Panc1 (cell line): ENCODE data around the gene FCHSD2. TPM values are rescaled to one million over a fixed set of nuclear protein-coding genes. Genes with fewer than 3 reads are reported as not detected.

Experiments
- ATAC-seq: fragments of 200-7000 bp; cut with Tn5 transposase; 2 replicates; pipeline ENCODE4 v1.9.1; 2020; ENCODE audit warnings: mild to moderate bottlenecking, moderate library complexity
- BruUV-seq: library from RNA; stranded (reverse); fragments of 400-500 nt; replicated peaks from 2 replicates; lab custom pipeline; 2021; lab: Mats Ljungman, UMichigan
- CTCF ChIA-PET: fragments of 300-600 bp; sonication (Branson Sonifier 250); formaldehyde crosslinking; loops from one replicate; lab custom pipeline; 2022; ENCODE audit warnings: antibody characterized with exemption; lab: Charles Lee
- POLR2A ChIA-PET: fragments of 300-600 bp; sonication (Branson Sonifier 250); formaldehyde crosslinking; loops from one replicate; lab custom pipeline; 2022; ENCODE audit warnings: antibody characterized with exemption; lab: Charles Lee
- DNase-seq: peaks from one replicate; pipeline ENCODE4 v3.0.0-alpha.2; 2010; ENCODE audit warnings: low read depth, low spot score
- H3K27ac ChIP-seq: 2 replicates; pipeline ENCODE4 v1.5.1; 2011; ENCODE audit warnings: mild to moderate bottlenecking, low read length, inconsistent platforms
- H3K27me3 ChIP-seq: fragments of 200-500 bp; sonication (Bioruptor generic); 2 replicates; pipeline ENCODE4 v1.6.0; 2014; ENCODE audit warnings: low read length, inconsistent platforms; ENCODE audit not compliant: control insufficient read depth, insufficient read depth
- H3K36me3 ChIP-seq: fragments of 200-500 bp; sonication (Bioruptor generic); 2 replicates; pipeline ENCODE4 v1.5.1; 2014; ENCODE audit warnings: inconsistent platforms, mild to moderate bottlenecking, low read length, moderate library complexity; ENCODE audit not compliant: control insufficient read depth, insufficient read depth
- H3K4me1 ChIP-seq: 2 replicates; pipeline ENCODE4 v1.5.1; 2011; ENCODE audit warnings: inconsistent platforms, mild to moderate bottlenecking, low read length, moderate library complexity; ENCODE audit not compliant: control insufficient read depth, insufficient read depth
- H3K4me3 ChIP-seq, 2 experiments: 2 replicates each; pipeline ENCODE4 v1.5.1; 2011 to 2012; ENCODE audit warnings: low read depth in 2 of 2, low read length in 2 of 2, mild to moderate bottlenecking in 2 of 2, inconsistent platforms in 1 of 2, moderate library complexity in 1 of 2
- H3K9me3 ChIP-seq: fragments of 200-500 bp; sonication (Bioruptor generic); 2 replicates; pipeline ENCODE4 v1.5.1; 2014; ENCODE audit warnings: low read depth, mild to moderate bottlenecking, inconsistent platforms, low read length, moderate library complexity; ENCODE audit not compliant: control insufficient read depth, insufficient read depth
- CTCF ChIP-seq: fragments of 450-650 bp; IDR thresholded peaks from 2 replicates; pipeline ENCODE4 v1.5.1; 2017; ENCODE audit warnings: mild to moderate bottlenecking
- POLR2AphosphoS5 ChIP-seq: IDR thresholded peaks from 2 replicates; pipeline ENCODE4 v1.6.1; 2012; ENCODE audit warnings: mild to moderate bottlenecking, low read depth, low read length, moderate library complexity
- SIN3A ChIP-seq: IDR thresholded peaks from 2 replicates; pipeline ENCODE4 v1.6.1; 2012; ENCODE audit warnings: low read depth, mild to moderate bottlenecking, low read length, moderate library complexity, borderline replicate concordance; ENCODE audit not compliant: insufficient read depth
- TCF7L2 ChIP-seq: IDR thresholded peaks from 2 replicates; pipeline ENCODE4 v1.6.1; 2011; ENCODE audit warnings: mild to moderate bottlenecking, low read depth, low read length, inconsistent platforms
- in situ Hi-C: cut with HindIII; loops from 2 replicates; pipeline ENCODE4 v1.10.0; 2016; ENCODE audit warnings: low sequenced_read_pairs, low pct_unique_long_range_greater_than_20kb
- intact Hi-C: fragments of 100-400 bp; cut with micrococcal nuclease; formaldehyde crosslinking; loops from one replicate; pipeline ENCODE4 v1.10.0; 2022; ENCODE audit not compliant: unreplicated experiment
- total RNA-seq: library from RNA; stranded (reverse); gene quantifications from one replicate; pipeline ENCODE4 v1.2.1, GENCODE V29; 2021; ENCODE audit not compliant: unreplicated experiment
- TF ChIP-seq, protein P1 (sequence below), 2 experiments: IDR thresholded peaks; 2 replicates each; pipeline ENCODE4 v1.6.1; 2011 to 2012; ENCODE audit warnings: low read depth in 2 of 2, control low read depth in 1 of 2, low read length in 1 of 2, mild to moderate bottlenecking in 1 of 2, moderate library complexity in 1 of 2; ENCODE audit not compliant: insufficient read depth in 1 of 2

FCHSD2 gene
- total RNA-seq, 1 experiment from 2014 or later, result 31.8 TPM

- ATAC-seq (no peak), DNase-seq (no peak)
- Histone ChIP-seq H3K27me3 (no peaks in the 10 kb centered on the region), H3K9me3 (no peaks in the 10 kb centered on the region), H3K36me3 (no peaks in the 10 kb centered on the region), H3K27ac (no peak overlapping the region), H3K4me3 (no peak overlapping the region), H3K4me1 (no peaks in the 10 kb centered on the region)
- intact Hi-C loops (no loop called here), in situ Hi-C loops (no loop called here)
- ChIA-PET POLR2A (no interaction called here), CTCF (interaction anchor here (0.6 kb wide), 2 partner anchors 19 to 287 kb away, joined by 3 to 8 read pairs; no protein-coding TSS in a partner anchor)
- TF ChIP-seq, protein P1, sequence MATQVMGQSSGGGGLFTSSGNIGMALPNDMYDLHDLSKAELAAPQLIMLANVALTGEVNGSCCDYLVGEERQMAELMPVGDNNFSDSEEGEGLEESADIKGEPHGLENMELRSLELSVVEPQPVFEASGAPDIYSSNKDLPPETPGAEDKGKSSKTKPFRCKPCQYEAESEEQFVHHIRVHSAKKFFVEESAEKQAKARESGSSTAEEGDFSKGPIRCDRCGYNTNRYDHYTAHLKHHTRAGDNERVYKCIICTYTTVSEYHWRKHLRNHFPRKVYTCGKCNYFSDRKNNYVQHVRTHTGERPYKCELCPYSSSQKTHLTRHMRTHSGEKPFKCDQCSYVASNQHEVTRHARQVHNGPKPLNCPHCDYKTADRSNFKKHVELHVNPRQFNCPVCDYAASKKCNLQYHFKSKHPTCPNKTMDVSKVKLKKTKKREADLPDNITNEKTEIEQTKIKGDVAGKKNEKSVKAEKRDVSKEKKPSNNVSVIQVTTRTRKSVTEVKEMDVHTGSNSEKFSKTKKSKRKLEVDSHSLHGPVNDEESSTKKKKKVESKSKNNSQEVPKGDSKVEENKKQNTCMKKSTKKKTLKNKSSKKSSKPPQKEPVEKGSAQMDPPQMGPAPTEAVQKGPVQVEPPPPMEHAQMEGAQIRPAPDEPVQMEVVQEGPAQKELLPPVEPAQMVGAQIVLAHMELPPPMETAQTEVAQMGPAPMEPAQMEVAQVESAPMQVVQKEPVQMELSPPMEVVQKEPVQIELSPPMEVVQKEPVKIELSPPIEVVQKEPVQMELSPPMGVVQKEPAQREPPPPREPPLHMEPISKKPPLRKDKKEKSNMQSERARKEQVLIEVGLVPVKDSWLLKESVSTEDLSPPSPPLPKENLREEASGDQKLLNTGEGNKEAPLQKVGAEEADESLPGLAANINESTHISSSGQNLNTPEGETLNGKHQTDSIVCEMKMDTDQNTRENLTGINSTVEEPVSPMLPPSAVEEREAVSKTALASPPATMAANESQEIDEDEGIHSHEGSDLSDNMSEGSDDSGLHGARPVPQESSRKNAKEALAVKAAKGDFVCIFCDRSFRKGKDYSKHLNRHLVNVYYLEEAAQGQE (IDR thresholded peaks at IDR 0.05; ENCODE audit: insufficient read depth in 1 of 2, low read depth in 2 of 2, low read length in 1 of 2), result no peak
- TF ChIP-seq SIN3A (no peak), POLR2AphosphoS5 (no peak), CTCF (no peak), TCF7L2 (no peak)
- BruUV-seq, result no TSS peak
Observed at GRCh38 chr11:72900013-72900412, 242.1 kb downstream of the FCHSD2 start.

GRCh38 chr11:72899238-72899637 lies 242.9 kb downstream of the FCHSD2 start:
- H3K27me3 ChIP-seq, result no peaks in the 10 kb centered on the region
- H3K4me3 ChIP-seq, result no peak overlapping the region
- TF ChIP-seq CTCF, result no peak
- DNase-seq (no peak), ATAC-seq (no peak)
- CTCF ChIA-PET, result no interaction called here
- H3K36me3 ChIP-seq, result no peaks in the 10 kb centered on the region
- in situ Hi-C loops (no loop called here), intact Hi-C loops (no loop called here)
- no peaks in the 10 kb centered on the region for H3K9me3 ChIP-seq
- H3K4me1 ChIP-seq, result no peaks in the 10 kb centered on the region
- POLR2A ChIA-PET, result interaction anchor here (0.7 kb wide), 1 partner anchor 99 kb away, joined by 3 read pairs; no protein-coding TSS in a partner anchor
- BruUV-seq, result no TSS peak
- no peak overlapping the region for H3K27ac ChIP-seq

DNA sequence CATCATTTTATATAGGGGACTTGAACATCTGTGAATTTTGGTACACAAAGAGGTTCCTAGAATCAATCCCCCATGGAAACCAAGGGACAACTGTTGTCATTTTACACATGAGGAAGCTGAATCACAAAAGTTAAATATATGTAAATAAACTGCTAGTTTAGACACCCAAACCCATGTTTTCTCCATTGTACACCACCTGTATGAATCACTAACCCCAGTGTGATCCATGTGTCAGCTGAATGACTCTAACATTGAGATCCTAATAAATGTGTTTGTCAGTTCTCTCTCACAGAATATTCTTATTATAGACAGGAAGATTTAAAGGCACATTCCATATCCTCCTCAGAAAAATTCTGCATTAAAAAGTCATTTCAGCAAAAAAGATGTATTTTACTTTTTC lies 244.6 kb downstream of the FCHSD2 start:
- in situ Hi-C loops (no loop called here), intact Hi-C loops (no loop called here)
- no peak for ATAC-seq
- Histone ChIP-seq H3K4me3 (no peak overlapping the region), H3K4me1 (no peaks in the 10 kb centered on the region), H3K9me3 (no peaks in the 10 kb centered on the region), H3K27ac (no peak overlapping the region), H3K27me3 (no peaks in the 10 kb centered on the region), H3K36me3 (no peaks in the 10 kb centered on the region)
- TF ChIP-seq TCF7L2 (no peak), CTCF (no peak), POLR2AphosphoS5 (no peak)
- TF ChIP-seq, protein P1 (IDR thresholded peaks at IDR 0.05; ENCODE audit: insufficient read depth in 1 of 2, low read depth in 2 of 2, low read length in 1 of 2), result no peak
- CTCF ChIA-PET, result no interaction called here
- DNase-seq, result peak; percentile 45
- POLR2A ChIA-PET, result no interaction called here
- BruUV-seq, result no TSS peak
